ENCODE results near the gene CHADL. TPM values are rescaled to one million over a fixed set of nuclear protein-coding genes. Genes with fewer than 3 reads are reported as not detected.

The CHADL gene
- total and polyA plus RNA-seq, 11 donors = 3.9 to 31.2 (median 10.7) TPM

- WGBS, 4 donors = 80 to 100% (median 90%) methylated on average over 2 of the region's 2 CpGs
- peak in 1 of 5 donors; percentile 7 for DNase-seq
- intact Hi-C loops (cut with DNase I) = loop anchor here in 2 of 10 donors (10.0 kb wide), 2 partner anchors 86 to 356 kb away; no protein-coding TSS in a partner anchor
- peaks cover 0 to 16% (median 9%) of the 10 kb centered on the region in 12 donors for H3K4me1 ChIP-seq
- H3K27me3 ChIP-seq = no peaks in the 10 kb centered on the region
- no peak overlapping the region for H3K27ac ChIP-seq
- TF ChIP-seq POLR2A (IDR thresholded peaks at IDR 0.05) = no peak
- TF ChIP-seq, protein P1, sequence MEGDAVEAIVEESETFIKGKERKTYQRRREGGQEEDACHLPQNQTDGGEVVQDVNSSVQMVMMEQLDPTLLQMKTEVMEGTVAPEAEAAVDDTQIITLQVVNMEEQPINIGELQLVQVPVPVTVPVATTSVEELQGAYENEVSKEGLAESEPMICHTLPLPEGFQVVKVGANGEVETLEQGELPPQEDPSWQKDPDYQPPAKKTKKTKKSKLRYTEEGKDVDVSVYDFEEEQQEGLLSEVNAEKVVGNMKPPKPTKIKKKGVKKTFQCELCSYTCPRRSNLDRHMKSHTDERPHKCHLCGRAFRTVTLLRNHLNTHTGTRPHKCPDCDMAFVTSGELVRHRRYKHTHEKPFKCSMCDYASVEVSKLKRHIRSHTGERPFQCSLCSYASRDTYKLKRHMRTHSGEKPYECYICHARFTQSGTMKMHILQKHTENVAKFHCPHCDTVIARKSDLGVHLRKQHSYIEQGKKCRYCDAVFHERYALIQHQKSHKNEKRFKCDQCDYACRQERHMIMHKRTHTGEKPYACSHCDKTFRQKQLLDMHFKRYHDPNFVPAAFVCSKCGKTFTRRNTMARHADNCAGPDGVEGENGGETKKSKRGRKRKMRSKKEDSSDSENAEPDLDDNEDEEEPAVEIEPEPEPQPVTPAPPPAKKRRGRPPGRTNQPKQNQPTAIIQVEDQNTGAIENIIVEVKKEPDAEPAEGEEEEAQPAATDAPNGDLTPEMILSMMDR (IDR thresholded peaks at IDR 0.05) = no peak
- H3K9me3 ChIP-seq = no peaks in the 10 kb centered on the region
- no peak overlapping the region for H3K4me3 ChIP-seq
- peaks cover 0 to 81% (median 54%) of the 10 kb centered on the region in 9 donors for H3K36me3 ChIP-seq
- ATAC-seq = no peak
These were observed 40.1 kb upstream of the CHADL start for GRCh38 chr22:41280854-41281253.

DNA sequence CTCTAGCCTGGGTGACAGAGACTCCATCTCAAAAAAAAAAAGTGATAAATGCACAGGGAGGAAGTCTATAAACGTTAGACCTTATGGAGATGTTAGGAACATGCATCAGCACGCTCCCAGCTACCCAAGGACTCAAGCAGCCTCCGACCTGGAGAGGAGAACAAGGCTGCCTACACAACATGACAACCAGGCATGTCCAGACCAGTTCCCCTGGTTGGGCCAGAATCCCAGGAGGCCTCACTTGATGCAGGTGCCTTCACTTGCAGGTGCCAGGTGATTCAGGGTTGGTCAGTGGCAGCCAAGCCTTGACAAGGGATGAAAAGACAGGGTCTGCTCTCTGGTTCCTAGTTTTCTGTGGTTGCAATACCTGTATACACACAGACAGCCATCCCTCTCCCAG lies 39.3 kb upstream of the CHADL start:
- ATAC-seq (peak in 1 of 4 donors; percentile 14), DNase-seq (peak in 1 of 5 donors; percentile 4)
- 84 to 88% (median 85%) methylated on average over 3 of the region's 3 CpGs for WGBS, 4 donors
- Histone ChIP-seq H3K9me3 (no peaks in the 10 kb centered on the region), H3K27ac (no peak overlapping the region), H3K4me1 (peaks cover 0 to 8% (median 4%) of the 10 kb centered on the region in 12 donors), H3K27me3 (no peaks in the 10 kb centered on the region), H3K4me3 (no peak overlapping the region), H3K36me3 (peaks cover 0 to 89% (median 60%) of the 10 kb centered on the region in 9 donors)
- intact Hi-C loops (cut with DNase I) = loop anchor here in 2 of 10 donors (10.0 kb wide), 2 partner anchors 85 to 355 kb away; no protein-coding TSS in a partner anchor
- no peak for TF ChIP-seq POLR2A (IDR thresholded peaks at IDR 0.05)
- TF ChIP-seq, protein P1 (IDR thresholded peaks at IDR 0.05) = no peak

DNA sequence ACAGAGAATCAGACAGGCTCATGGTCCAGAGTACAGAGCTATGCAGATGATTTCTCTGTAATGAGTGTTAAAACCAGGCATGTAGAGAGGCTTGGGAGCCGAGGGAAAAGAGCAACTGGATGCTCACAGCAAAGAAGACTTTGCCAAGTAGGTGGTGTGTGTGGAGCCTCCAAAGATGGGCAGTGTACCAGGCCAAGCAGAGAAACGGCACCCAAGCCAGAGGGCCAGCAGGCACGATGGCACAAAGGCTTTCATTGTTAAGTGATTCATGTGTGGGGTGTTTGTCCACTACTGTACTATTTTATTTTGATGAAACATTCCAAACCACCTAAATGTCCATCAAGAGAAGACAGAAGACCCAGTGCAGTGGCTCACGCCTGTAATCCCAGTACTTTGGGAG lies 34.1 kb upstream of the CHADL start:
- TF ChIP-seq, protein P1 (IDR thresholded peaks at IDR 0.05) = no peak
- TF ChIP-seq POLR2A (IDR thresholded peaks at IDR 0.05) = no peak
- intact Hi-C loops (cut with DNase I) = no loop called here
- WGBS, 4 donors = 56 to 86% (median 68%) methylated on average over 4 of the region's 4 CpGs
- ATAC-seq (peak in 2 of 4 donors; percentile 22 to 33), DNase-seq (no peak)
- Histone ChIP-seq H3K9me3 (no peaks in the 10 kb centered on the region), H3K4me3 (no peak overlapping the region), H3K27me3 (no peaks in the 10 kb centered on the region), H3K4me1 (peaks cover 0 to 4% (median 0%) of the 10 kb centered on the region in 12 donors), H3K36me3 (peaks cover 0 to 96% (median 86%) of the 10 kb centered on the region in 9 donors), H3K27ac (no peak overlapping the region)

DNA sequence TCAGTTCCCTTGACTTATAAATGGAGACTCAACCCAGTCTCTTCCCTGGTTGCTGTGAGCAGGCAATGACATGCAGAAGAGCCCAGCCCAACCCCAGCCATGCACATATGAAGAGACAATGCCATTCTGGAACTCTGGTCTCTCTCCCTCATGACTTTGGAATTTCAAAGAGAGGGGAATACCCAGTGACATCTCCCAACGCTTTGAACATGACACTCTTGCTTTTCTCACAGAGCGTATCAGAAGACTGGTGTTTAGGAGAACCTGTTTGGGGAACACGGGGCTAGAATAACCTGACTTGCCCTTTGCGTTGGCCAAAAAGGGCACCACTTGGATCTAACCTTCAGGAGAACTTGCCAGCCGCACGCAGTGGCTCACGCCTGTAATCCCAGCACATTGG lies 32.4 kb upstream of the CHADL start:
- peaks cover 0 to 4% (median 0%) of the 10 kb centered on the region in 12 donors for H3K4me1 ChIP-seq
- DNase-seq = no peak
- WGBS, 4 donors = 88 to 93% (median 92%) methylated on average over 7 of the region's 7 CpGs
- H3K36me3 ChIP-seq = peaks cover 0 to 96% (median 86%) of the 10 kb centered on the region in 9 donors
- no peaks in the 10 kb centered on the region for H3K27me3 ChIP-seq
- ATAC-seq = no peak
- intact Hi-C loops (cut with DNase I) = no loop called here
- TF ChIP-seq POLR2A (IDR thresholded peaks at IDR 0.05) = no peak
- TF ChIP-seq, protein P1 (IDR thresholded peaks at IDR 0.05) = no peak
- no peaks in the 10 kb centered on the region for H3K9me3 ChIP-seq
- H3K4me3 ChIP-seq = no peak overlapping the region
- no peak overlapping the region for H3K27ac ChIP-seq
